ENCODE data around the gene CCSER2. TPM values are rescaled to one million over a fixed set of nuclear protein-coding genes. Genes with fewer than 3 reads are reported as not detected.
"Not testable (repeated sequence)": the region's sequence is repeated elsewhere in the genome, so short reads cannot be mapped to it uniquely, and the experiment has no call there.

Gene CCSER2
- total RNA-seq, 3 donors from 2014 or later = 30.2 to 118 (median 48.3) TPM

GRCh38 chr10:84493951-84494848 lies 165.8 kb downstream of the CCSER2 start:
- no peak for TF ChIP-seq CTCF (IDR thresholded peaks at IDR 0.05)
- H3K4me3 ChIP-seq = no peak overlapping the region
- intact Hi-C loops (cut with DNase I, micrococcal nuclease) = no loop called here
- no peaks in the 10 kb centered on the region for H3K4me1 ChIP-seq (ENCODE audit: low read depth)
- no peaks in the 10 kb centered on the region for H3K9me3 ChIP-seq
- H3K36me3 ChIP-seq (ENCODE audit: low read depth) = no peaks in the 10 kb centered on the region
- DNase-seq (no peak), ATAC-seq (no peak)

GRCh38 chr10:84494849-84495180 lies 166.4 kb downstream of the CCSER2 start:
- ATAC-seq (no peak), DNase-seq (no peak)
- intact Hi-C loops (cut with DNase I, micrococcal nuclease) = no loop called here
- TF ChIP-seq CTCF (IDR thresholded peaks at IDR 0.05) = no peak
- no peak overlapping the region for H3K4me3 ChIP-seq
- H3K9me3 ChIP-seq = no peaks in the 10 kb centered on the region
- no peaks in the 10 kb centered on the region for H3K4me1 ChIP-seq (ENCODE audit: low read depth)
- no peaks in the 10 kb centered on the region for H3K36me3 ChIP-seq (ENCODE audit: low read depth)

- no peaks in the 10 kb centered on the region for H3K4me1 ChIP-seq (ENCODE audit: low read depth)
- ATAC-seq = no peak
Observed at GRCh38 chr10:84497978-84498377, 169.6 kb downstream of the CCSER2 start.

GRCh38 chr10:84499039-84499438 lies 170.7 kb downstream of the CCSER2 start:
- DNase-seq; H3K9me3 ChIP-seq; ATAC-seq; H3K4me3 ChIP-seq; H3K4me1 ChIP-seq (ENCODE audit: low read depth); intact Hi-C loops (cut with DNase I, micrococcal nuclease); H3K36me3 ChIP-seq (ENCODE audit: low read depth): not testable (repeated sequence)

More at GRCh38 chr10:84497978-84498377, 169.6 kb downstream of the CCSER2 start:
- Histone ChIP-seq H3K9me3 (no peaks in the 10 kb centered on the region), H3K36me3 (ENCODE audit: low read depth) (no peaks in the 10 kb centered on the region), H3K4me3 (no peak overlapping the region)
- no peak for TF ChIP-seq CTCF (IDR thresholded peaks at IDR 0.05)
- intact Hi-C loops (cut with DNase I, micrococcal nuclease) = no loop called here
- no peak for DNase-seq

- no peaks in the 10 kb centered on the region for H3K36me3 ChIP-seq (ENCODE audit: low read depth)
- no peak for TF ChIP-seq CTCF (IDR thresholded peaks at IDR 0.05)
- H3K4me1 ChIP-seq (ENCODE audit: low read depth) = no peaks in the 10 kb centered on the region
- intact Hi-C loops (cut with DNase I, micrococcal nuclease) = no loop called here
- H3K9me3 ChIP-seq = no peaks in the 10 kb centered on the region
- H3K4me3 ChIP-seq = no peak overlapping the region
- DNase-seq (no peak), ATAC-seq (no peak)
Observed at GRCh38 chr10:84499846-84500245, 171.5 kb downstream of the CCSER2 start.

GRCh38 chr10:84510121-84510520 lies 181.7 kb downstream of the CCSER2 start:
- Histone ChIP-seq H3K4me3 (no peak overlapping the region), H3K9me3 (no peaks in the 10 kb centered on the region), H3K4me1 (ENCODE audit: low read depth) (no peaks in the 10 kb centered on the region), H3K36me3 (ENCODE audit: low read depth) (no peaks in the 10 kb centered on the region)
- DNase-seq = no peak
- ATAC-seq = no peak
- no peak for TF ChIP-seq CTCF (IDR thresholded peaks at IDR 0.05)
- intact Hi-C loops (cut with DNase I, micrococcal nuclease) = no loop called here

Data from mucosa of descending colon (tissue), 3 donors.